Natural killer cell (primary cell): ENCODE results near the gene RARA. TPM values are rescaled to one million over a fixed set of nuclear protein-coding genes. Genes with fewer than 3 reads are reported as not detected.

Experiments
- ATAC-seq, 3 donors: fragments of 150-1000 bp in 2 of 3; fragments of 200-7000 bp in 1 of 3; cut with Tn5 transposase; 1 replicate in 1 of 3; 2 replicates in 2 of 3; pipeline ENCODE4 v1.10.0; 2021; ENCODE audit warnings: mild to moderate bottlenecking in 2 of 3, moderate library complexity in 2 of 3
- DNase-seq, 2 donors: peaks; one replicate each; pipeline versions ENCODE4 v3.0.0 to v3.0.0-alpha.2; 2013 to 2021; ENCODE audit warnings: mixed read lengths in 1 of 2
- H3K27ac ChIP-seq: one replicate; pipeline ENCODE4 v1.5.1; 2013; ENCODE audit warnings: mild to moderate bottlenecking, low read length
- H3K27me3 ChIP-seq: one replicate; pipeline ENCODE4 v1.6.1; 2013; ENCODE audit warnings: low read length; ENCODE audit not compliant: control insufficient read depth, insufficient read depth
- H3K36me3 ChIP-seq: one replicate; pipeline ENCODE4 v1.6.1; 2013; ENCODE audit warnings: low read length; ENCODE audit not compliant: control insufficient read depth, insufficient read depth
- H3K4me1 ChIP-seq: one replicate; pipeline ENCODE4 v1.6.1; 2013; ENCODE audit warnings: low read length; ENCODE audit not compliant: control insufficient read depth, insufficient read depth
- H3K4me3 ChIP-seq: one replicate; pipeline ENCODE4 v1.5.1; 2013; ENCODE audit warnings: low read length
- H3K9me3 ChIP-seq: one replicate; pipeline ENCODE4 v1.6.1; 2013; ENCODE audit warnings: low read length; ENCODE audit not compliant: control insufficient read depth, insufficient read depth
- H3K27ac Mint-ChIP-seq, 2 donors: one replicate each; pipeline ENCODE4 v1.8.0; 2022; ENCODE audit warnings: mild to moderate bottlenecking in 2 of 2, mixed read lengths in 2 of 2, moderate library complexity in 1 of 2
- H3K27me3 Mint-ChIP-seq, 2 donors: one replicate each; pipeline ENCODE4 v1.8.0; 2022; ENCODE audit warnings: low read depth in 2 of 2, mixed read lengths in 2 of 2
- H3K36me3 Mint-ChIP-seq: one replicate; pipeline ENCODE4 v1.8.0; 2022; ENCODE audit warnings: mixed read lengths
- H3K4me1 Mint-ChIP-seq, 2 donors: one replicate each; pipeline ENCODE4 v1.8.0; 2022; ENCODE audit warnings: mixed read lengths in 2 of 2
- H3K4me3 Mint-ChIP-seq: one replicate; pipeline ENCODE4 v1.8.0; 2022; ENCODE audit warnings: mild to moderate bottlenecking, moderate library complexity, mixed read lengths
- H3K9me3 Mint-ChIP-seq, 2 donors: one replicate each; pipeline ENCODE4 v1.8.0; 2022; ENCODE audit warnings: mixed read lengths in 2 of 2
- WGBS: methylation state at CpG from one replicate; pipeline ENCODE4 v1.1.7; 2013; ENCODE audit warnings: missing lambda C conversion rate; ENCODE audit not compliant: insufficient coverage; 5-methylcytosine and 5-hydroxymethylcytosine counted together
- intact Hi-C: fragments of 100-400 bp; cut with micrococcal nuclease; formaldehyde crosslinking; loops from one replicate; pipeline ENCODE4 v1.14.2; 2022
- total RNA-seq, 4 donors: library from RNA; stranded (reverse); fragments of 120-200 nt in 1 of 4; gene quantifications; one replicate each; pipeline versions ENCODE4 v1.2.3 to v1.2.4, GENCODE V29; 2013 to 2022
- TF ChIP-seq, protein P1 (sequence below): fragments of 200-600 bp; IDR thresholded peaks from one replicate; pipeline ENCODE4 v1.8.0; 2022; ENCODE audit warnings: antibody characterized with exemption

The RARA gene
- total RNA-seq, 3 donors from 2014 or later (not counting 1 experiment from before 2014, with no cell fraction given), result 75.9 to 94.6 (median 79.1) TPM

DNA sequence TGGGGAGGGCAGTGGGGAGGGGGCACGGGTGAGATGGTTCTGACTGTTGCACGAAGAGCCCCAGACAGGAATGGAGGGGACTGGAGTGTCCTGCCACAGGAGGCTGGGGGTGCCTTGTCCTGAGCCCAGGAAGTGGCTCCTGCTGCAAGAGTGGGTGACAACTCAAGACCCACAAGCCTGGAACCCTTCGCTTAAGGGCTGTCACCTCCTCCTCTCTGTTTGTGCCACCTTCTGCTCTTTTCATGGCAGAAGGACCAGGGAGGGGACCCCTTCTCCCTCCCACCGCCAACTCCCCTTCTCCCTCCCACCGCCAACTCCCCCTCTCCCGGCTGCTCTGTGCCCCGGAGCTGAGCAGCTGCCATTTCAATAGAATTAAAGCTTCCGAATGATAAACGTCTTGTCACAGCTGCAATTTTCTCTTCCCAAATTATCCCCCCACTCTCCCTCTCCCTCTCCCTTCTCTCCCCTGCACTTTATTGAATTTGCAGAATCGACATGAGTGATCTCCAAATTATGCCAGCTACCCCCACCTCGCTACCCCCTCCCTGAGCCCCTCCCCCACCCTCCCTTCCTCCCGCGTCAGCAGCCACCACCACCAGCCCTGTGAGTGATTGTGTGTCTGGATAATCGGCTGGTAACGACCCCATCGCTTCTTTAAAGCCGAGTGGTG lies 41.8 kb downstream of the RARA start:
- peaks cover 38 to 70% of the 10 kb centered on the region in 2 donors for H3K4me1 Mint-ChIP-seq
- H3K36me3 Mint-ChIP-seq, result no peaks in the 10 kb centered on the region
- H3K27ac Mint-ChIP-seq, result peak overlapping the region in 1 of 2 donors; percentile 97
- H3K4me3 Mint-ChIP-seq, result no peak overlapping the region
- peaks cover 74% of the 10 kb centered on the region for H3K4me1 ChIP-seq
- TF ChIP-seq, protein P1, sequence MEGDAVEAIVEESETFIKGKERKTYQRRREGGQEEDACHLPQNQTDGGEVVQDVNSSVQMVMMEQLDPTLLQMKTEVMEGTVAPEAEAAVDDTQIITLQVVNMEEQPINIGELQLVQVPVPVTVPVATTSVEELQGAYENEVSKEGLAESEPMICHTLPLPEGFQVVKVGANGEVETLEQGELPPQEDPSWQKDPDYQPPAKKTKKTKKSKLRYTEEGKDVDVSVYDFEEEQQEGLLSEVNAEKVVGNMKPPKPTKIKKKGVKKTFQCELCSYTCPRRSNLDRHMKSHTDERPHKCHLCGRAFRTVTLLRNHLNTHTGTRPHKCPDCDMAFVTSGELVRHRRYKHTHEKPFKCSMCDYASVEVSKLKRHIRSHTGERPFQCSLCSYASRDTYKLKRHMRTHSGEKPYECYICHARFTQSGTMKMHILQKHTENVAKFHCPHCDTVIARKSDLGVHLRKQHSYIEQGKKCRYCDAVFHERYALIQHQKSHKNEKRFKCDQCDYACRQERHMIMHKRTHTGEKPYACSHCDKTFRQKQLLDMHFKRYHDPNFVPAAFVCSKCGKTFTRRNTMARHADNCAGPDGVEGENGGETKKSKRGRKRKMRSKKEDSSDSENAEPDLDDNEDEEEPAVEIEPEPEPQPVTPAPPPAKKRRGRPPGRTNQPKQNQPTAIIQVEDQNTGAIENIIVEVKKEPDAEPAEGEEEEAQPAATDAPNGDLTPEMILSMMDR, result no peak
- no peak for DNase-seq
- peaks cover 65% of the 10 kb centered on the region for H3K36me3 ChIP-seq
- no peaks in the 10 kb centered on the region for H3K27me3 Mint-ChIP-seq
- H3K9me3 Mint-ChIP-seq, result no peaks in the 10 kb centered on the region
- WGBS, result 86% methylated on average over 14 of the region's 17 CpGs
- intact Hi-C loops, result no loop called here
- no peak for ATAC-seq
- no peak overlapping the region for H3K27ac ChIP-seq
- H3K9me3 ChIP-seq, result no peaks in the 10 kb centered on the region
- H3K27me3 ChIP-seq, result no peaks in the 10 kb centered on the region
- no peak overlapping the region for H3K4me3 ChIP-seq

DNA sequence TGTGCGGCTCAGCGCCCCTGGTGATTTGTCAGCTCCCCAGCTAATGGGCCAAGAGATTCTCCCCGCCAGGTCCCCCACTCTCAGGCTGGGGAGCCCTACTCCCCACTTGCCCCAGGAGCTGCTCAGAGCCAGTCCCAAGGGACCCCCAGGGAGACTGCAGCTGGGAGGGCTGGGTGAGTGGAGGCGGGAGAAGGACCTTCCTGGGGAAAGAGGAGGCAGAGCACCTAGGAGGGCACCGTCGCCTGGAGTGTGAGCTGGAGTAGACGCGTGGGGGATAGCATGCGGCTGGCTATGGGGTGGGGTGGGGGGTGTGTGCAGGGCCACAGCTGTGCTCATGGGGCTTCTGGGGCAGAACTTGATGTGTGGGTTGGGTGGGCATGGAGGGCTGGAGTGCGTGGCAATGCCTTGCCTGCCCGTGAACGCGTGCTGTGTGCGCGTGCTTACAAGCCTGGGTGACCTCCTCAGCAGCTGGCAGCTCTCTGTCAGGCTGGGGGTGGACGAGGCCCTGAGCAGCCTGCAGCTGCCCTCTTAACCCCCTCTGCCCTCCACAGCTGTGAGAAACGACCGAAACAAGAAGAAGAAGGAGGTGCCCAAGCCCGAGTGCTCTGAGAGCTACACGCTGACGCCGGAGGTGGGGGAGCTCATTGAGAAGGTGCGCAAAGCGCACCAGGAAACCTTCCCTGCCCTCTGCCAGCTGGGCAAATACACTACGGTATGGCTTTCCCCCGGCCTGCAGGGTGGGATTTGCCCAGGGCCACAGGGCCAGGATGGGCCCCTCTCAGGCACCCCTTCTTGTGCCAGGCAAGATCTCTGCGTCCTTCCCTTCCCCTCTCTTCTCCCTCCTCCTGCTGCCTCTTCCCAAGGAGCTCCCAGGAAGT lies 42.6 kb downstream of the RARA start:
- intact Hi-C loops, result no loop called here
- Mint-ChIP-seq H3K36me3 (no peaks in the 10 kb centered on the region), H3K27me3 (no peaks in the 10 kb centered on the region), H3K4me3 (peak overlapping the region; percentile 25), H3K9me3 (no peaks in the 10 kb centered on the region), H3K27ac (peak overlapping the region in 1 of 2 donors; percentile 85), H3K4me1 (peaks cover 32 to 62% of the 10 kb centered on the region in 2 donors)
- TF ChIP-seq, protein P1, result no peak
- no peak for ATAC-seq
- DNase-seq, result no peak
- H3K36me3 ChIP-seq, result peaks cover 71% of the 10 kb centered on the region
- peaks cover 66% of the 10 kb centered on the region for H3K4me1 ChIP-seq
- H3K9me3 ChIP-seq, result no peaks in the 10 kb centered on the region
- H3K27ac ChIP-seq, result no peak overlapping the region
- no peak overlapping the region for H3K4me3 ChIP-seq
- H3K27me3 ChIP-seq, result no peaks in the 10 kb centered on the region
- WGBS, result 83% methylated on average over 26 of the region's 27 CpGs

DNA sequence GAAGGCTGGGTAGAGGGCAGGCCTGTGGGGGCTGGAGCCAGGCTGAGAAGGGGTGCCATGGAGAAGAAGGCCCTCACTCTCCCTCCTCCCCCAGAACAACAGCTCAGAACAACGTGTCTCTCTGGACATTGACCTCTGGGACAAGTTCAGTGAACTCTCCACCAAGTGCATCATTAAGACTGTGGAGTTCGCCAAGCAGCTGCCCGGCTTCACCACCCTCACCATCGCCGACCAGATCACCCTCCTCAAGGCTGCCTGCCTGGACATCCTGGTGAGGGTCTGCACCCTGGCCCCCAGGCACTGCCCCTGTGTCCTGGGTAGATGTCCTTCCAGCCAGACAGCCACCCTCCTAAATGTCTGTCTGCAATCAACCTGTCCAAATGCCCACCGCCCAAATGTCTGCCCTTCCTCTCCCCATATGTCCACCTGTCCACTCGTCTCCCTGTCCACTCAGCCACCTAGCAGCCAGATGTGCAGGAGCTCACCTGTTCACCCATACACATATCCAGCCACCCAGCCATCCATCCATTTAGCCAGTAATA lies 43.3 kb downstream of the RARA start:
- no peaks in the 10 kb centered on the region for H3K9me3 Mint-ChIP-seq
- Histone ChIP-seq H3K9me3 (no peaks in the 10 kb centered on the region), H3K36me3 (peaks cover 71% of the 10 kb centered on the region), H3K27ac (no peak overlapping the region), H3K27me3 (no peaks in the 10 kb centered on the region), H3K4me1 (peaks cover 59% of the 10 kb centered on the region), H3K4me3 (no peak overlapping the region)
- 92% methylated on average over 7 of the region's 7 CpGs for WGBS
- TF ChIP-seq, protein P1, result no peak
- H3K36me3 Mint-ChIP-seq, result no peaks in the 10 kb centered on the region
- intact Hi-C loops, result no loop called here
- ATAC-seq (no peak), DNase-seq (no peak)
- H3K27me3 Mint-ChIP-seq, result no peaks in the 10 kb centered on the region
- H3K4me3 Mint-ChIP-seq, result peak overlapping the region; percentile 1
- peaks cover 26 to 55% of the 10 kb centered on the region in 2 donors for H3K4me1 Mint-ChIP-seq
- peak overlapping the region; percentile 18 to 85 for H3K27ac Mint-ChIP-seq
